HG03558 (cell line): ENCODE results near the gene UAP1.

Experiments used
- ATAC-seq: cut with Tn5 transposase; IDR thresholded peaks from one replicate; pipeline ENCODE4 v1.9.1; 2021; ENCODE audit warnings: moderate number of reproducible peaks; ENCODE audit not compliant: unreplicated experiment; ENCODE audit errors: extremely low read depth

Gene UAP1

GRCh38 chr1:162644986-162645314 lies 83.4 kb downstream of the UAP1 start:
- no peak for ATAC-seq

GRCh38 chr1:162645666-162646065 lies 84.1 kb downstream of the UAP1 start:
- no peak for ATAC-seq

GRCh38 chr1:162649583-162649982 lies 88.1 kb downstream of the UAP1 start:
- ATAC-seq = no peak
